Naive thymus-derived CD8-positive, alpha-beta T cell (primary cell): ENCODE results near the gene TLR5. TPM values are rescaled to one million over a fixed set of nuclear protein-coding genes. Genes with fewer than 3 reads are reported as not detected.

ENCODE experiments used
- ATAC-seq, 2 donors: fragments of 150-1000 bp; cut with Tn5 transposase in 1 of 2; sonication (Bioruptor Pico), chemical (Tn5 transposase) in 1 of 2; 1 replicate in 1 of 2; 2 replicates in 1 of 2; pipeline ENCODE4 v1.10.0; 2021; ENCODE audit warnings: mild to moderate bottlenecking in 2 of 2, moderate library complexity in 2 of 2
- POLR2A ChIA-PET: fragments of 350-600 bp; sonication (Branson Sonifier 250); formaldehyde crosslinking; loops from one replicate; lab custom pipeline; 2021; ENCODE audit warnings: antibody characterized with exemption; lab: Charles Lee
- DNase-seq, 10 donors: peaks; one replicate each; pipeline versions ENCODE4 v3.0.0 to v3.0.0-alpha.2; 2020 to 2022
- H3K27ac Mint-ChIP-seq, 10 donors: one replicate each; pipeline ENCODE4 v1.8.0; 2020 to 2022; ENCODE audit warnings: mild to moderate bottlenecking in 10 of 10, mixed read lengths in 10 of 10, moderate library complexity in 4 of 10, inconsistent platforms in 1 of 10
- H3K27me3 Mint-ChIP-seq, 5 donors: one replicate each; pipeline ENCODE4 v1.8.0; 2021 to 2022; ENCODE audit warnings: mixed read lengths in 5 of 5
- H3K36me3 Mint-ChIP-seq, 3 donors: one replicate each; pipeline ENCODE4 v1.8.0; 2020 to 2022; ENCODE audit warnings: mixed read lengths in 3 of 3, mild to moderate bottlenecking in 2 of 3, inconsistent platforms in 1 of 3
- H3K4me1 Mint-ChIP-seq, 4 donors: one replicate each; pipeline ENCODE4 v1.8.0; 2021 to 2022; ENCODE audit warnings: mixed read lengths in 4 of 4
- H3K4me3 Mint-ChIP-seq, 10 donors: one replicate each; pipeline ENCODE4 v1.8.0; 2020 to 2022; ENCODE audit warnings: mild to moderate bottlenecking in 10 of 10, mixed read lengths in 10 of 10, moderate library complexity in 6 of 10, inconsistent platforms in 1 of 10
- H3K9me3 Mint-ChIP-seq, 9 donors: one replicate each; pipeline ENCODE4 v1.8.0; 2020 to 2022; ENCODE audit warnings: mixed read lengths in 9 of 9, mild to moderate bottlenecking in 3 of 9, inconsistent platforms in 1 of 9, moderate library complexity in 1 of 9
- polyA plus RNA-seq, 3 donors: library from polyadenylated mRNA; unstranded; fragments of 300-500 nt; fragmentation: Illumina TruSeq; gene quantifications; one replicate each; pipeline ENCODE4 v1.2.3, GENCODE V29; 2021
- total RNA-seq, 8 experiments: library from RNA in 2 of 8; stranded (reverse) in 2 of 8; gene quantifications; one replicate each; pipeline ENCODE4 v1.2.3 and lab custom pipeline; 2021 to 2026

The TLR5 gene, protein sequence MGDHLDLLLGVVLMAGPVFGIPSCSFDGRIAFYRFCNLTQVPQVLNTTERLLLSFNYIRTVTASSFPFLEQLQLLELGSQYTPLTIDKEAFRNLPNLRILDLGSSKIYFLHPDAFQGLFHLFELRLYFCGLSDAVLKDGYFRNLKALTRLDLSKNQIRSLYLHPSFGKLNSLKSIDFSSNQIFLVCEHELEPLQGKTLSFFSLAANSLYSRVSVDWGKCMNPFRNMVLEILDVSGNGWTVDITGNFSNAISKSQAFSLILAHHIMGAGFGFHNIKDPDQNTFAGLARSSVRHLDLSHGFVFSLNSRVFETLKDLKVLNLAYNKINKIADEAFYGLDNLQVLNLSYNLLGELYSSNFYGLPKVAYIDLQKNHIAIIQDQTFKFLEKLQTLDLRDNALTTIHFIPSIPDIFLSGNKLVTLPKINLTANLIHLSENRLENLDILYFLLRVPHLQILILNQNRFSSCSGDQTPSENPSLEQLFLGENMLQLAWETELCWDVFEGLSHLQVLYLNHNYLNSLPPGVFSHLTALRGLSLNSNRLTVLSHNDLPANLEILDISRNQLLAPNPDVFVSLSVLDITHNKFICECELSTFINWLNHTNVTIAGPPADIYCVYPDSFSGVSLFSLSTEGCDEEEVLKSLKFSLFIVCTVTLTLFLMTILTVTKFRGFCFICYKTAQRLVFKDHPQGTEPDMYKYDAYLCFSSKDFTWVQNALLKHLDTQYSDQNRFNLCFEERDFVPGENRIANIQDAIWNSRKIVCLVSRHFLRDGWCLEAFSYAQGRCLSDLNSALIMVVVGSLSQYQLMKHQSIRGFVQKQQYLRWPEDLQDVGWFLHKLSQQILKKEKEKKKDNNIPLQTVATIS
- total RNA-seq, result 1 to 10 TPM; 1.2 to 1.9 TPM
- 1 to 10 TPM; 1.1 to 3.6 (median 1.2) TPM for polyA plus RNA-seq
- 0.98 to 23.1 (median 2.5) reads per million in 6 experiments for total RNA-seq (lab: John Stamatoyannopoulos, UW)

DNA sequence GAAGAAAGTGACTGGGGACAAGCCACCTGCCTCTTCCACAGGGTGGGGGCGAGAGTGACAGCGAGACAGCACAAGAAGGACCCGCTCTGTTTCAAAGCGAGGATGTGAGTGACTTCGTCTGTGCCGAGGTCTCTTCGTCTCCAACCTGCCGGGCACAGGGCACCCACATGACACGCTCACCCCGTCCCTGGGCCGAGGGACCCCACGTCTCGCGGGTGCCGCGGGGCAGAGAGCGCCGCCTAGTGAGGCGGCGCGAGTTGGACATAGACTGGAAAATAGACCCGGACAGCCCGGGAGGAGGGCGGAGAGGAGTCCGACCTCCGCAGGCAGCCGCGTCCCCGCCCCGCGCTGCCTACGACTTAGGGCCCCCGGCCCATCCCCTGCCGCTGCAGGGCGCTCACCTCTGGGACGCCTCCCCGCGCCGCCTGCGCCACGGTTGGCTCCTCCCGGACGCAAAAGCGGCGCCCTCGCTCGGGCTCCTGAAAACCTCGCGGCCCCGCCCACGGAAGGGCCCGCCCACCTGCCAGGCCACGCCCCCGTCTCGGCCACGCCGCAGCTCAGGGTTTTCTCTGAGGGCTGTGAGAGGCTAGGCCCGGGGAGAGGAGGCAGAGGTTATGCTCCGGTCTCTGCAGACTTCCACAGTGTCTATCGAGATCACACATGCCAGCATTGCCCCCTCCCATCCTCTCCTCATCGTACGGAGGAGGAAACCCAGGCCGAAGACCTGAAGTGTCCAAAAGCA lies at the start of gene TLR5:
Gene TLR5, minus strand, starts transcription at position 454 of the 742 bp plus-strand sequence. CDS start 30,217 bp downstream, outside the sequence.
- H3K9me3 Mint-ChIP-seq, result peaks cover 0 to 10% (median 2%) of the 10 kb centered on the region in 9 donors
- H3K27me3 Mint-ChIP-seq, result peaks cover 0 to 2% (median 0%) of the 10 kb centered on the region in 5 donors
- DNase-seq, result peak; percentile 74 to 90 (median 84)
- POLR2A ChIA-PET, result interaction anchor here (0.8 to 1.9 kb wide), 4 partner anchors 9 to 221 kb away, joined by 4 to 9 read pairs (median 4); partner anchors contain the start of gene SUSD4
- H3K4me1 Mint-ChIP-seq, result peaks cover 9 to 27% (median 25%) of the 10 kb centered on the region in 4 donors
- H3K36me3 Mint-ChIP-seq, result no peaks in the 10 kb centered on the region
- H3K27ac Mint-ChIP-seq, result peak within 1 kb of the TSS; percentile 44 to 91 (median 80)
- peak within 1 kb of the TSS; percentile 71 to 89 (median 84) for H3K4me3 Mint-ChIP-seq
- ATAC-seq, result peak; percentile 84 to 90

- peak overlapping the region in 9 of 10 donors; percentile 34 to 70 (median 61) for H3K4me3 Mint-ChIP-seq
- POLR2A ChIA-PET, result no interaction called here
Measured at GRCh38 chr1:223189903-223190724, 47.1 kb upstream of the TLR5 start.

DNA sequence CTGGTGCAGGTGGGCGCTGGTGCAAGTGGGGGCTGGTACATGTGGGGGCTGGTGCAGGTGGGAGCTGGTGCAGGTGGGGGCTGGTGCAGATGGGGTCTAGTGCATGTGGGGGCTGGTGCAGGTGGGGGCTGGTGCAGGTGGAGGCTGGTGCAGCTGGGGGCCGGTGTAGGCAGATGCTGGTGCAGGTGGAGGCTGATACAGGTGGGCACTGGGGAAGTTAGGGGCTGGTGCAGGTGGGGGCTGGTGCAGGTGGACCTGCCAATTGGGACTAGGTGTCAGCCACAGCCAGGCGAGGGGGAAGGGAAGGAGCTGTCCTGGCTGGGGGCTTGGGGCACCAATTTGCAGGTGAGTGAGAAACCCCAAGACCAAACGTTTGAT lies 46.5 kb upstream of the TLR5 start:
- H3K36me3 Mint-ChIP-seq, result no peaks in the 10 kb centered on the region
- peaks cover 0 to 10% (median 0%) of the 10 kb centered on the region in 9 donors for H3K9me3 Mint-ChIP-seq
- no peaks in the 10 kb centered on the region for H3K27me3 Mint-ChIP-seq
- H3K4me1 Mint-ChIP-seq, result peaks cover 19 to 54% (median 45%) of the 10 kb centered on the region in 4 donors
- ATAC-seq (no peak), DNase-seq (no peak)
- H3K4me3 Mint-ChIP-seq, result peak overlapping the region in 4 of 10 donors; percentile 0 to 66 (median 60)
- POLR2A ChIA-PET, result no interaction called here
- H3K27ac Mint-ChIP-seq, result peak overlapping the region in 4 of 10 donors; percentile 42 to 79 (median 72)

More at GRCh38 chr1:223189903-223190724, 47.1 kb upstream of the TLR5 start:
- ATAC-seq (peak; percentile 78 to 85), DNase-seq (peak in 5 of 10 donors; percentile 16 to 39 (median 17))
- Mint-ChIP-seq H3K36me3 (no peaks in the 10 kb centered on the region), H3K27ac (peak overlapping the region; percentile 42 to 87 (median 77)), H3K4me1 (peaks cover 19 to 57% (median 45%) of the 10 kb centered on the region in 4 donors), H3K9me3 (peaks cover 0 to 10% (median 0%) of the 10 kb centered on the region in 9 donors), H3K27me3 (no peaks in the 10 kb centered on the region)

GRCh38 chr1:223188618-223189356 lies 45.7 kb upstream of the TLR5 start:
- peaks cover 19 to 54% (median 48%) of the 10 kb centered on the region in 4 donors for H3K4me1 Mint-ChIP-seq
- H3K36me3 Mint-ChIP-seq, result no peaks in the 10 kb centered on the region
- H3K27ac Mint-ChIP-seq, result peak overlapping the region in 4 of 10 donors; percentile 6 to 49 (median 34)
- DNase-seq, result no peak
- no peak for ATAC-seq
- H3K9me3 Mint-ChIP-seq, result peaks cover 0 to 10% (median 0%) of the 10 kb centered on the region in 9 donors
- H3K27me3 Mint-ChIP-seq, result no peaks in the 10 kb centered on the region
- peak overlapping the region in 6 of 10 donors; percentile 21 to 60 (median 35) for H3K4me3 Mint-ChIP-seq
- POLR2A ChIA-PET, result interaction anchor here (0.7 kb wide), 1 partner anchor 162 kb away, joined by 5 read pairs; no protein-coding TSS in a partner anchor

GRCh38 chr1:223186800-223187199 lies 43.8 kb upstream of the TLR5 start:
- ATAC-seq (no peak), DNase-seq (no peak)
- peaks cover 0 to 10% (median 0%) of the 10 kb centered on the region in 9 donors for H3K9me3 Mint-ChIP-seq
- no peaks in the 10 kb centered on the region for H3K36me3 Mint-ChIP-seq
- peaks cover 0 to 1% (median 0%) of the 10 kb centered on the region in 5 donors for H3K27me3 Mint-ChIP-seq
- H3K4me1 Mint-ChIP-seq, result peaks cover 22 to 61% (median 49%) of the 10 kb centered on the region in 4 donors
- H3K27ac Mint-ChIP-seq, result no peak overlapping the region
- POLR2A ChIA-PET, result no interaction called here
- H3K4me3 Mint-ChIP-seq, result no peak overlapping the region

- peak overlapping the region in 1 of 10 donors; percentile 32 for H3K4me3 Mint-ChIP-seq
- H3K9me3 Mint-ChIP-seq, result peaks cover 0 to 4% (median 0%) of the 10 kb centered on the region in 9 donors
- POLR2A ChIA-PET, result no interaction called here
- DNase-seq (no peak), ATAC-seq (no peak)
- peaks cover 0 to 4% (median 0%) of the 10 kb centered on the region in 5 donors for H3K27me3 Mint-ChIP-seq
- no peaks in the 10 kb centered on the region for H3K36me3 Mint-ChIP-seq
- H3K4me1 Mint-ChIP-seq, result peaks cover 11 to 58% (median 37%) of the 10 kb centered on the region in 4 donors
- H3K27ac Mint-ChIP-seq, result no peak overlapping the region
Measured at GRCh38 chr1:223183268-223183862, 40.3 kb upstream of the TLR5 start.

DNA sequence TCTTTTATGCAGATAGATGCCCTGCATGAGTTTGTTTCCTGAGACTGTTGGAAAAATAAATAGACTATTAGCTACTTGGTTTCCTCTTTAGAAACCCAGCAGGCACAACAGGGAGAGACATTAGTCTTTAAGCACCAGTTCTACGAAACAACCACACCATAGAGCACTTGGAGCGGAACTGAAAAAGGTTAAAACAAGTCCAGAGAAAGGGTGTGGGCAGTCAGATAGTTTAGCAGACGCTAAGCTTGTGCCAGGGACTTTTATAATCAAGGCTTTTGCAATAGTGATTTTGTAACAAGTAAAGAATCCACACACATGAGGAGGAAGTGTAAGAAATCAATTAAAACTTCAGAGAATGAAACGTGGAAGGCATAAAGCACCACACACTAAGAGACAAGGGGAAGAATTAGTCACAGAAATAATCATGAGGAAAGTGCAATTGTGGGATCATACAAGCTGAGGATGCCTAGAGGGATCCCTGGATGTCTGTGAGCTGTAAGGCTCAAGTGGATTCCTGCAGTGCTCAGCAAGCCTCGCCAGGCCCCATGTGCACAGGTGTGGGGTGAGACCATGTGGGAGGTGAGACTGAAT lies 37.8 kb upstream of the TLR5 start:
- no peak for DNase-seq
- Mint-ChIP-seq H3K4me3 (no peak overlapping the region), H3K4me1 (peaks cover 12 to 60% (median 36%) of the 10 kb centered on the region in 4 donors), H3K27me3 (peaks cover 0 to 4% (median 0%) of the 10 kb centered on the region in 5 donors), H3K27ac (peak overlapping the region in 1 of 10 donors; percentile 20), H3K9me3 (peaks cover 0 to 1% (median 0%) of the 10 kb centered on the region in 9 donors), H3K36me3 (no peaks in the 10 kb centered on the region)
- no peak for ATAC-seq
- POLR2A ChIA-PET, result no interaction called here

- peaks cover 15 to 58% (median 36%) of the 10 kb centered on the region in 4 donors for H3K4me1 Mint-ChIP-seq
- no peaks in the 10 kb centered on the region for H3K36me3 Mint-ChIP-seq
- DNase-seq, result no peak
- H3K9me3 Mint-ChIP-seq, result no peaks in the 10 kb centered on the region
- ATAC-seq, result no peak
- POLR2A ChIA-PET, result no interaction called here
- H3K27me3 Mint-ChIP-seq, result peaks cover 0 to 4% (median 0%) of the 10 kb centered on the region in 5 donors
- no peak overlapping the region for H3K27ac Mint-ChIP-seq
- no peak overlapping the region for H3K4me3 Mint-ChIP-seq
Measured at GRCh38 chr1:223179786-223180185, 36.7 kb upstream of the TLR5 start.

DNA sequence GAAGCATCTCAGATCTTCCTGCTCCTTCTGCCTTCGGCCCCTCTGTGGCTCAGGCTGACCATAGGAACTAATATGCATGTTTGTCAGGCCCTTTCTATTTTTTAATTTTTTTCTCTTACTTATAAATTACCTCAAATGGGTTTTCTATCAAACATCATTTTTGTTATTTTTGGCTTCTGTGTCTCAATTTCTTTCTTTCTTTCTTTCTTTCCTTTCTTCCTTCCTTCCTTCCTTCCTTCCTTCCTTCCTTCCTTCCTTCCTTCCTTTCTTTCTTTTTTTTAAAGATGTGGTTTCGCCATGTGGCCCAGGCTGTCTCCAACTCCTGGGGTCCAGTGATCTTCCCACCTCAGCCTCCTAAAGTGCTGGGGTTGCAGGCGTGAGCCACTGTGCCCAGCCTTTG lies 36.2 kb upstream of the TLR5 start:
- POLR2A ChIA-PET, result no interaction called here
- peaks cover 0 to 4% (median 0%) of the 10 kb centered on the region in 5 donors for H3K27me3 Mint-ChIP-seq
- no peaks in the 10 kb centered on the region for H3K9me3 Mint-ChIP-seq
- ATAC-seq (no peak), DNase-seq (no peak)
- H3K4me1 Mint-ChIP-seq, result peaks cover 15 to 57% (median 36%) of the 10 kb centered on the region in 4 donors
- H3K4me3 Mint-ChIP-seq, result no peak overlapping the region
- H3K36me3 Mint-ChIP-seq, result no peaks in the 10 kb centered on the region
- no peak overlapping the region for H3K27ac Mint-ChIP-seq

DNA sequence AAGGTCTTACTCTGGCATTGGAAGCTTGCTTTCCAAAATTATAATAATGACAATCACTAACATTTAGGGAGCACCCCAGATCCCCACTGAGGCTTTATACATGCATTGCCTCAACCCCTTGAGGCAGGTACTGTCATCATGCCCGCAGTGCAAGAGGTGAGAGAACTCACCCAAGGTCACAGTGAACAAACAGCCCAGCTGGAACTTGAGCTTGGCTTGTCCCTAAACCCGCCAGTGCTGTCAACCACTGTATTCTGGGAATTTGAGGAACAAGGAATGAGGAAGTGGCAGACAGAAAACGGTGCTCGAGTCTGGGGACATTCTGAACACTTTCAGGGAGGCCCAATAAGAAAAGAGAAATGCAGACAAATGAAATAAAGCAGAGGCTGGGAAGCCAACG lies 34.6 kb upstream of the TLR5 start:
- H3K4me1 Mint-ChIP-seq, result peaks cover 15 to 42% (median 33%) of the 10 kb centered on the region in 4 donors
- peaks cover 0 to 4% (median 0%) of the 10 kb centered on the region in 5 donors for H3K27me3 Mint-ChIP-seq
- POLR2A ChIA-PET, result no interaction called here
- DNase-seq, result no peak
- H3K4me3 Mint-ChIP-seq, result no peak overlapping the region
- H3K36me3 Mint-ChIP-seq, result no peaks in the 10 kb centered on the region
- no peak for ATAC-seq
- peak overlapping the region in 2 of 10 donors; percentile 9 to 73 for H3K27ac Mint-ChIP-seq
- H3K9me3 Mint-ChIP-seq, result peaks cover 0 to 2% (median 0%) of the 10 kb centered on the region in 9 donors
